H9 (cell line): Measurements from ENCODE around the gene DLG2. TPM values are rescaled to one million over a fixed set of nuclear protein-coding genes. Genes with fewer than 3 reads are reported as not detected.

Experiments used
- DNase-seq: peaks from one replicate; pipeline ENCODE4 v3.0.0-alpha.2; 2017
- H2AFZ ChIP-seq: one replicate; pipeline ENCODE4 v1.6.1; 2013; ENCODE audit warnings: mild to moderate bottlenecking, low read length, control low read depth, moderate library complexity
- H2AK5ac ChIP-seq: 2 replicates; pipeline ENCODE4 v1.6.1; 2013; ENCODE audit warnings: low read length, control low read depth, mixed read lengths; ENCODE audit not compliant: insufficient read length
- H2BK120ac ChIP-seq: one replicate; pipeline ENCODE4 v1.6.1; 2013; ENCODE audit warnings: low read depth, mild to moderate bottlenecking, low read length, control low read depth, inconsistent platforms; ENCODE audit not compliant: poor library complexity, severe bottlenecking
- H2BK12ac ChIP-seq: 2 replicates; pipeline ENCODE4 v1.6.1; 2013; ENCODE audit warnings: low read length, control low read depth, mixed read lengths, low read depth; ENCODE audit not compliant: insufficient read length
- H2BK15ac ChIP-seq: 2 replicates; pipeline ENCODE4 v1.6.1; 2013; ENCODE audit warnings: low read depth, low read length, control low read depth
- H2BK20ac ChIP-seq: one replicate; pipeline ENCODE4 v1.6.1; 2013; ENCODE audit warnings: low read depth, mild to moderate bottlenecking, low read length, control low read depth, inconsistent platforms; ENCODE audit not compliant: poor library complexity, severe bottlenecking
- H2BK5ac ChIP-seq: 2 replicates; pipeline ENCODE4 v1.6.1; 2013; ENCODE audit warnings: low read length, control low read depth, mixed read lengths; ENCODE audit not compliant: insufficient read length
- H3K14ac ChIP-seq: 2 replicates; pipeline ENCODE4 v1.6.1; 2013; ENCODE audit warnings: low read length, control low read depth; ENCODE audit not compliant: insufficient read depth
- H3K18ac ChIP-seq: 2 replicates; pipeline ENCODE4 v1.6.1; 2013; ENCODE audit warnings: low read depth, mild to moderate bottlenecking, mixed read lengths, low read length, control low read depth; ENCODE audit not compliant: insufficient read length
- H3K23ac ChIP-seq: 2 replicates; pipeline ENCODE4 v1.6.1; 2013; ENCODE audit warnings: low read length, control low read depth, mixed read lengths, low read depth; ENCODE audit not compliant: insufficient read length
- H3K23me2 ChIP-seq: 2 replicates; pipeline ENCODE4 v1.6.1; 2013; ENCODE audit warnings: low read depth, mild to moderate bottlenecking, mixed read lengths, low read length, control low read depth; ENCODE audit not compliant: insufficient read length, poor library complexity, severe bottlenecking
- H3K27ac ChIP-seq: 2 replicates; pipeline ENCODE4 v1.5.1; 2013; ENCODE audit warnings: low read length, control low read depth, mixed read lengths, low read depth; ENCODE audit not compliant: insufficient read length
- H3K27me3 ChIP-seq: 2 replicates; pipeline ENCODE4 v1.6.1; 2013; ENCODE audit warnings: low read length, control low read depth, inconsistent platforms; ENCODE audit not compliant: insufficient read depth
- H3K4ac ChIP-seq: 2 replicates; pipeline ENCODE4 v1.6.1; 2013; ENCODE audit warnings: low read depth, mild to moderate bottlenecking, control low read depth, inconsistent platforms, low read length, moderate library complexity
- H3K4me1 ChIP-seq: 2 replicates; pipeline ENCODE4 v1.6.1; 2013; ENCODE audit warnings: low read length, control low read depth, inconsistent platforms; ENCODE audit not compliant: insufficient read depth
- H3K4me2 ChIP-seq: 2 replicates; pipeline ENCODE4 v1.6.1; 2013; ENCODE audit warnings: low read length, control low read depth, mixed read lengths; ENCODE audit not compliant: insufficient read length, insufficient read depth
- H3K56ac ChIP-seq: 2 replicates; pipeline ENCODE4 v1.6.1; 2013; ENCODE audit warnings: low read depth, mild to moderate bottlenecking, mixed read lengths, low read length, control low read depth; ENCODE audit not compliant: insufficient read length
- H3K79me1 ChIP-seq: 2 replicates; pipeline ENCODE4 v1.6.1; 2013; ENCODE audit warnings: low read depth, mild to moderate bottlenecking, moderate library complexity, low read length, control low read depth, inconsistent platforms; ENCODE audit not compliant: insufficient read depth, poor library complexity, severe bottlenecking
- H3K79me2 ChIP-seq: 2 replicates; pipeline ENCODE4 v1.6.1; 2013; ENCODE audit warnings: low read length, control low read depth, inconsistent platforms; ENCODE audit not compliant: insufficient read depth
- H3K9ac ChIP-seq: 2 replicates; pipeline ENCODE4 v1.6.1; 2013; ENCODE audit warnings: low read length, control low read depth, mixed read lengths; ENCODE audit not compliant: insufficient read length; ENCODE audit errors: extremely low read depth
- H3K9me3 ChIP-seq: one replicate; pipeline ENCODE4 v1.6.1; 2013; ENCODE audit warnings: low read depth, low read length, inconsistent platforms; ENCODE audit not compliant: control insufficient read depth
- H3T11ph ChIP-seq: one replicate; pipeline ENCODE4 v1.6.1; 2013; ENCODE audit warnings: mild to moderate bottlenecking, low read length, control low read depth, inconsistent platforms
- H4K20me1 ChIP-seq: one replicate; pipeline ENCODE4 v1.6.1; 2013; ENCODE audit not compliant: control insufficient read depth, insufficient read length, insufficient read depth
- H4K5ac ChIP-seq: 2 replicates; pipeline ENCODE4 v1.6.1; 2013; ENCODE audit warnings: low read depth, mild to moderate bottlenecking, mixed read lengths, low read length, control low read depth; ENCODE audit not compliant: insufficient read length
- H4K8ac ChIP-seq: replicated peaks from 2 replicates; pipeline ENCODE4 v1.6.1; 2013; ENCODE audit warnings: low read length, control low read depth, mixed read lengths, low read depth; ENCODE audit not compliant: insufficient read length
- H4K91ac ChIP-seq: 2 replicates; pipeline ENCODE4 v1.6.1; 2013; ENCODE audit warnings: low read depth, mild to moderate bottlenecking, moderate library complexity, mixed read lengths, low read length, control low read depth; ENCODE audit not compliant: insufficient read length
- H3K27ac Mint-ChIP-seq, 3 experiments: 2 replicates in 2 of 3; 3 replicates in 1 of 3; pipeline ENCODE4 v1.8.0; 2020 to 2021; ENCODE audit warnings: mixed read lengths in 3 of 3, mild to moderate bottlenecking in 1 of 3, moderate library complexity in 1 of 3
- H3K27me3 Mint-ChIP-seq: 2 replicates; pipeline ENCODE4 v1.8.0; 2021; ENCODE audit warnings: low read depth, mild to moderate bottlenecking, moderate library complexity, mixed read lengths
- H3K36me3 Mint-ChIP-seq, 3 experiments: 2 replicates in 2 of 3; 3 replicates in 1 of 3; pipeline ENCODE4 v1.8.0; 2020 to 2021; ENCODE audit warnings: low read depth in 3 of 3, mixed read lengths in 3 of 3; ENCODE audit not compliant: insufficient read depth in 1 of 3
- H3K4me1 Mint-ChIP-seq, 2 experiments: 2 replicates each; pipeline ENCODE4 v1.8.0; 2020; ENCODE audit warnings: mixed read lengths in 2 of 2
- H3K4me3 Mint-ChIP-seq, 2 experiments: 2 replicates in 1 of 2; 3 replicates in 1 of 2; pipeline ENCODE4 v1.8.0; 2020 to 2021; ENCODE audit warnings: mild to moderate bottlenecking in 2 of 2, mixed read lengths in 2 of 2, moderate library complexity in 1 of 2
- H3K9me3 Mint-ChIP-seq, 2 experiments: 2 replicates in 1 of 2; 3 replicates in 1 of 2; pipeline ENCODE4 v1.8.0; 2020; ENCODE audit warnings: mild to moderate bottlenecking in 2 of 2, mixed read lengths in 2 of 2, moderate library complexity in 1 of 2
- total RNA-seq: library from RNA; stranded (reverse); gene quantifications from 2 replicates; pipeline ENCODE4 v1.2.1, GENCODE V29; 2021
- TF ChIP-seq, protein P1 (sequence below): fragments of 200-600 bp; sonication (generic); conservative IDR thresholded peaks from 3 replicates; pipeline ENCODE4 v1.8.0; 2021; ENCODE audit warnings: antibody characterized with exemption, mild to moderate bottlenecking

The DLG2 gene
- total RNA-seq, 1 experiment from 2014 or later: 8.0 TPM

DNA sequence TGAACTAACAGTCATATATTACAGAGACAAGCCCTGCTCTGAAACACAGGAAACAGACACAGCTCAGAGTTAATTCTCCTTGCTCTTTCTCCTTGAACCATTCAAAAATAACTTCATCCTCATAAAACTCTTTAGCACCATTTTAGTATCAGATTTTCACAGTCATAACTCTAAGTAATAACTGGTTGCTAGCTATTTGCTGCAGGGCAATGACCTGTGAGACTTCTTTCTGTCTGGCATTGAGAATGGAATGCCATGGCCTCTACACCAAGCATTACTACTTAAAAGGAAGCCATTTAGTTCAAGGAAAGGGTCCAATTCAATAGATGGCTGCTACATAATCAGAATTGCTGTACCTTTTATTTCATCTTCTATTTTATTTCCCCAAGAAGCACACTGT, 2154.3 kb downstream of the DLG2 start:
- H3K23ac ChIP-seq: no peak overlapping the region
- H3K4me1 Mint-ChIP-seq: no peaks in the 10 kb centered on the region
- no peaks in the 10 kb centered on the region for H4K20me1 ChIP-seq
- no peaks in the 10 kb centered on the region for H3K36me3 Mint-ChIP-seq
- H3K9me3 ChIP-seq: no peaks in the 10 kb centered on the region
- no peak overlapping the region for H2BK120ac ChIP-seq
- no peak overlapping the region for H2AK5ac ChIP-seq
- H4K91ac ChIP-seq: no peak overlapping the region
- H2BK15ac ChIP-seq: no peak overlapping the region
- H3K4me3 Mint-ChIP-seq: no peak overlapping the region
- no peaks in the 10 kb centered on the region for H3K27me3 ChIP-seq
- H3K9ac ChIP-seq: no peak overlapping the region
- no peak overlapping the region for H3K14ac ChIP-seq
- H3K23me2 ChIP-seq: no peaks in the 10 kb centered on the region
- H3K56ac ChIP-seq: no peak overlapping the region
- H2BK20ac ChIP-seq: no peak overlapping the region
- H3K4me1 ChIP-seq: no peaks in the 10 kb centered on the region
- no peak overlapping the region for H3K18ac ChIP-seq
- H3K27ac ChIP-seq: no peak overlapping the region
- H3K79me2 ChIP-seq: no peaks in the 10 kb centered on the region
- no peak overlapping the region for H4K5ac ChIP-seq
- no peak overlapping the region for H3K4me2 ChIP-seq
- H3T11ph ChIP-seq: no peak overlapping the region
- no peaks in the 10 kb centered on the region for H3K9me3 Mint-ChIP-seq
- H2BK5ac ChIP-seq: no peak overlapping the region
- H4K8ac ChIP-seq: no peak overlapping the region
- no peaks in the 10 kb centered on the region for H3K27me3 Mint-ChIP-seq
- H2BK12ac ChIP-seq: no peak overlapping the region
- H3K27ac Mint-ChIP-seq: no peak overlapping the region; a peak in 1 of 7 replicates
- H2AFZ ChIP-seq: no peak overlapping the region
- DNase-seq: no peak
- no peak overlapping the region for H3K4ac ChIP-seq
- no peaks in the 10 kb centered on the region for H3K79me1 ChIP-seq
- TF ChIP-seq, protein P1, sequence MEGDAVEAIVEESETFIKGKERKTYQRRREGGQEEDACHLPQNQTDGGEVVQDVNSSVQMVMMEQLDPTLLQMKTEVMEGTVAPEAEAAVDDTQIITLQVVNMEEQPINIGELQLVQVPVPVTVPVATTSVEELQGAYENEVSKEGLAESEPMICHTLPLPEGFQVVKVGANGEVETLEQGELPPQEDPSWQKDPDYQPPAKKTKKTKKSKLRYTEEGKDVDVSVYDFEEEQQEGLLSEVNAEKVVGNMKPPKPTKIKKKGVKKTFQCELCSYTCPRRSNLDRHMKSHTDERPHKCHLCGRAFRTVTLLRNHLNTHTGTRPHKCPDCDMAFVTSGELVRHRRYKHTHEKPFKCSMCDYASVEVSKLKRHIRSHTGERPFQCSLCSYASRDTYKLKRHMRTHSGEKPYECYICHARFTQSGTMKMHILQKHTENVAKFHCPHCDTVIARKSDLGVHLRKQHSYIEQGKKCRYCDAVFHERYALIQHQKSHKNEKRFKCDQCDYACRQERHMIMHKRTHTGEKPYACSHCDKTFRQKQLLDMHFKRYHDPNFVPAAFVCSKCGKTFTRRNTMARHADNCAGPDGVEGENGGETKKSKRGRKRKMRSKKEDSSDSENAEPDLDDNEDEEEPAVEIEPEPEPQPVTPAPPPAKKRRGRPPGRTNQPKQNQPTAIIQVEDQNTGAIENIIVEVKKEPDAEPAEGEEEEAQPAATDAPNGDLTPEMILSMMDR: no peak
